AG04450 (cell line): ENCODE measurements around the gene SOAT1. TPM values are rescaled to one million over a fixed set of nuclear protein-coding genes. Genes with fewer than 3 reads are reported as not detected.
"Not testable (repeated sequence)": the region's sequence is repeated elsewhere in the genome, so short reads cannot be mapped to it uniquely, and the experiment has no call there.

Experiments used
- CTCF ChIA-PET: fragments of 300-600, 350-600 bp; formaldehyde crosslinking; extraction: SDS; loops from one replicate; lab custom pipeline; 2022; ENCODE audit warnings: antibody characterized with exemption, inconsistent platforms; lab: Charles Lee
- POLR2A ChIA-PET: fragments of 350-600 bp; formaldehyde crosslinking; extraction: SDS; loops from one replicate; lab custom pipeline; 2021; ENCODE audit warnings: antibody characterized with exemption, inconsistent platforms; lab: Yijun Ruan, JAX
- DNase-seq: peaks from one replicate; pipeline ENCODE4 v3.0.0-alpha.2; 2011; ENCODE audit warnings: low read depth, low spot score
- H3K27ac ChIP-seq: one replicate; pipeline ENCODE4 v1.5.1; 2012; ENCODE audit warnings: low read depth, low read length, control low read depth
- H3K27me3 ChIP-seq: one replicate; pipeline ENCODE4 v1.6.0; 2012; ENCODE audit warnings: low read length; ENCODE audit not compliant: control insufficient read depth, insufficient read depth
- H3K4me3 ChIP-seq: 2 replicates; pipeline ENCODE4 v1.5.1; 2011; ENCODE audit warnings: mild to moderate bottlenecking, low read depth, low read length, control low read depth
- H3K9me3 ChIP-seq: 2 replicates; pipeline ENCODE4 v1.5.1; 2012; ENCODE audit warnings: low read length; ENCODE audit not compliant: control insufficient read depth, insufficient read depth
- CTCF ChIP-seq: IDR thresholded peaks from 2 replicates; pipeline ENCODE4 v1.5.1; 2011; ENCODE audit warnings: low read depth, low read length, control low read depth, inconsistent platforms
- polyA plus RNA-seq: library from polyadenylated mRNA; depleted of rRNA; stranded (reverse); fragments of >200 nt; gene quantifications from 2 replicates; pipeline ENCODE4 v1.2.3, GENCODE V29; 2011

SOAT1 gene
- polyA plus RNA-seq, 1 experiment = 54.2 TPM

GRCh38 chr1:179376223-179376622, 82.6 kb downstream of the SOAT1 start:
- Histone ChIP-seq H3K27me3 (no peaks in the 10 kb centered on the region), H3K4me3 (no peak overlapping the region), H3K27ac (no peak overlapping the region), H3K9me3 (no peaks in the 10 kb centered on the region)
- DNase-seq = no peak
- ChIA-PET CTCF (interaction anchor here (2.0 kb wide), 1 partner anchor 124 kb away, joined by 8 read pairs; no protein-coding TSS in a partner anchor), POLR2A (no interaction called here)
- TF ChIP-seq CTCF = no peak

GRCh38 chr1:179380299-179380698, 86.7 kb downstream of the SOAT1 start:
- no peak overlapping the region for H3K27ac ChIP-seq
- no peak overlapping the region for H3K4me3 ChIP-seq
- CTCF ChIA-PET = no interaction called here
- POLR2A ChIA-PET = no interaction called here
- no peak for DNase-seq
- TF ChIP-seq CTCF = no peak
- H3K9me3 ChIP-seq = no peaks in the 10 kb centered on the region
- H3K27me3 ChIP-seq = no peaks in the 10 kb centered on the region

GRCh38 chr1:179384027-179384426, 90.4 kb downstream of the SOAT1 start:
- no peak for TF ChIP-seq CTCF
- no peak for DNase-seq
- Histone ChIP-seq H3K27me3 (no peaks in the 10 kb centered on the region), H3K4me3 (no peak overlapping the region), H3K9me3 (no peaks in the 10 kb centered on the region), H3K27ac (no peak overlapping the region)
- ChIA-PET CTCF (no interaction called here), POLR2A (no interaction called here)

GRCh38 chr1:179385510-179385909, 91.9 kb downstream of the SOAT1 start:
- CTCF ChIA-PET = no interaction called here
- DNase-seq = no peak
- no peak for TF ChIP-seq CTCF
- POLR2A ChIA-PET = no interaction called here
- Histone ChIP-seq H3K9me3 (no peaks in the 10 kb centered on the region), H3K4me3 (no peak overlapping the region), H3K27me3 (no peaks in the 10 kb centered on the region), H3K27ac (no peak overlapping the region)

- POLR2A ChIA-PET = no interaction called here
- DNase-seq = no peak
- CTCF ChIA-PET = no interaction called here
- TF ChIP-seq CTCF = no peak
- no peaks in the 10 kb centered on the region for H3K27me3 ChIP-seq
- no peaks in the 10 kb centered on the region for H3K9me3 ChIP-seq
- no peak overlapping the region for H3K4me3 ChIP-seq
- H3K27ac ChIP-seq = no peak overlapping the region
These were observed 100.1 kb downstream of the SOAT1 start for GRCh38 chr1:179393721-179394120.

GRCh38 chr1:179399399-179399798, 105.8 kb downstream of the SOAT1 start:
- CTCF ChIA-PET, H3K9me3 ChIP-seq, H3K4me3 ChIP-seq, H3K27ac ChIP-seq, POLR2A ChIA-PET, H3K27me3 ChIP-seq, DNase-seq: not testable (repeated sequence)
